NCI-H82 treated with DMSO at 0.1 percent for 48 hours (cell line): ENCODE measurements around the gene ASIC3.

Experiments
- DNase-seq: peaks from one replicate; lab custom pipeline; 2025; ENCODE audit not compliant: unreplicated experiment; lab: John Stamatoyannopoulos, UW

ASIC3 gene

GRCh38 chr7:151085329-151085690 is 37.0 kb downstream of the ASIC3 start:
- DNase-seq = no peak

GRCh38 chr7:151085691-151086620 is 37.6 kb downstream of the ASIC3 start, which contains the start of gene AGAP3:
TSS of gene AGAP3 (plus strand) at chr7:151086475. CDS start at chr7:151086742, 267 bp downstream.
- peak; percentile 75 for DNase-seq

GRCh38 chr7:151086802-151087244 is 38.5 kb downstream of the ASIC3 start:
- DNase-seq = no peak

GRCh38 chr7:151087245-151088018 is 39.1 kb downstream of the ASIC3 start:
- no peak for DNase-seq

- DNase-seq = no peak
These were observed 39.9 kb downstream of the ASIC3 start for GRCh38 chr7:151088019-151088855.

GRCh38 chr7:151088856-151089699 is 40.7 kb downstream of the ASIC3 start:
- DNase-seq = no peak

DNA sequence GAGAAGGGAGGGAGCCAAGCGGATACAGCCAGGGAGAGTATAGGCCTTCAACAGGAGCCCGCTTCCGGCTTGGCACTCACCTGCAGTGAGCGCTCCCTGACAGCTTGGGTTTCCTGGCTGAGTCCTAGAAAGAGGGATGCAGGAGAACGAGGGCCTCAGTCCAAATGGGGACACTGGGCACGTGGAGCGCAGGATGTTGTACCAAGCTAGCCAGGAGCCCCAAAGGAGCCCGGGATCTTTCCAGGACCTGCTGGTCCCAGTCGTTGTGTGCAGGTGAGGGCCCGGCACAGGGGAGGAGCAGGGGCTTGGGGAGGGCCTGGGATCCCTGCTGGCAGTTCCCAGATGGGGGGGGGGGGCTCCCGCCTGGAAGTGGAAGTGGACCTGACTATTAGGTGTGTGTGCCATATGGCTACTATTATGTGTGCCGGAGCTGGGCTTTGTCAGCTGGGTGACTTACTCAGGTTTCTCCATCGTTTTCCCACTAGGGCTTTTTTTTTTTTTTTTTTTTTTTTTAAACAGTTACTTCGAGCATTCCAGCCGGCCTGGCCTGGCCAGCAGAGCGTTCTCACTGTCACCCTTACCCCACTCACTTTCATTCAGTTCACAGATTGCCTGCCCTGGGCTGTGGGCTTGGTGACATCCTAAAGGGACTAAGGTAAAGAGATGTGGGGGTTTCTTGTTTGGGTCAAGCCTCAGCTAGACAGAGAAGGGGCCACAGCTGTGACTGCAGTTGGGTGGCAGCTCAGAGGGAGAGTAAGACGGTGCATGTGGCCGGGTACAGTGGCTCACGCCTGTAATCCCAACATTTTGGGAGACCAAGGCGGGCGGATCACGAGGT is 41.8 kb downstream of the ASIC3 start:
- DNase-seq = no peak

- DNase-seq = no peak
These were observed 42.7 kb downstream of the ASIC3 start for GRCh38 chr7:151091003-151091402.

DNA sequence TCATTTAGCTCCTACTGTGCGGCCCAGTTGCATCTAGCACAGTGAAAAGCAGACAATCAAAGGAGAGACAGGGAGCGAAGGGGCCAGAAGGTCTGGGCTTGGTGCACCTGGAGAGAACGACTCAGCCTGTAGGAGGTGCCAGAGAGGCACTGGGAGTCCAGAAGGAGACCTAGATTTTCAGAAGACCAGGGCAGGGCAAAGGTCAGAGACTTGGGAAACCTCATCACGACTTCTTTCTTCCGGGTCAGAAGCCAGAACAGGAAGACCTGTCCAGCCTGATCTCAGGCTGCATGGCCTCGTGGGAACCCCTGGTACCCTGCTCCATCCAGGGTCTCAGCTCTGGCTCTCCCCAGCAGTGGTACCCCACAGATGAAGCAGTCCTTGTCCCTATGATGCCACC is 43.1 kb downstream of the ASIC3 start:
- DNase-seq = no peak

- DNase-seq = no peak
These were observed 43.7 kb downstream of the ASIC3 start for GRCh38 chr7:151091988-151092387.

GRCh38 chr7:151093748-151094147 is 45.4 kb downstream of the ASIC3 start:
- no peak for DNase-seq

DNA sequence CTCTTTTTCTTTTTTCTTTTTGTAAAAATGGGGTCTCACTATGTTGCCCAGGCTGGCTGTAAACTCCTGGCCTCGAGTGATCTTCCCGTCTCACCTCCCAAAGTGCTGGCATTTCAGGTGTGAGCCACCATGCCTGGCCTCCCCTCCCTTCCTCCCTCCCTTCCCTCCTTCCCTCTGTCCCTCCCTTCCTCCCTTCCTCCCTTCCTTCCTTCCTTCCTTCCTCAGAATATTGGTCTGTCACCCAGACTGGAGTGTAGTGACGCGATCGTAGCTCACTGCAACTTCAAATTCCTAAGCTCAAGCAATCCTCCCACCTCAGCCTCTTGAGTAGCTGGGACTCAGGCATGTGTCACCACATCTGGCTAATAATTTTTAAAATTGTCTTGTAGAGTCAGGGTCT is 46.3 kb downstream of the ASIC3 start:
- no peak for DNase-seq

DNA sequence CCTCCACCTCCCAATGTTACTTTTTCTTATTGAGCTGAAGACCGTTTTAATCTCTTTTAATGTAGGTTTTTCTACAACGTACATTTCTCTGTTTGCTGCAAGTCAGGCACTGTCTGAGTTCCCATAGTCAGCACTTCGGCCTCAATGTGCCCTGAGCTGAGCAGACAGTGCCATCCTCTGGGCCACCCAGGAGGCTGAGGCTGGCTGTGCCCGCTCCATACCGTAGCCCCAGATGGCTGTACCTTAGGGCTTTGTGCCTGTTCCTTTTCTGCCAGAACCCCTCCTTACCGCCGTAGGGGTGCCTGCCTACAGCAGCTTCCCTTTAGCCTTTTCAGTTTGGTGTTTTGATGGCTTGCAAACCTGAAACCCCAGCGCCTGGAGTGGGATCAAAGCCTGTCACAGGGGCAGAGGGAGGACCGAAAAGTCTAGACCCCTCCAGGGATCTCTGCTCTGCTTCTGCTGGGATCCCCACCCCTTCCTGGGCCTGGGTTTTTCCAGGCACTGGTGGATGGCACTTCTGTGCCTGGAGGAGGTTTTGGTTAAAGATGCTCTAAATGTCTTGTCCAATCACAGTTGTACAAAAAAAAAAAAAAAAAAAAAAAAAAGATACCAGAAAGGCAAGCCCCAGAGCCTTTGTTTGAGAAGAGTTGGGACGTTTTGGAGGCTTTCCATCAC is 46.9 kb downstream of the ASIC3 start:
- no peak for DNase-seq

DNA sequence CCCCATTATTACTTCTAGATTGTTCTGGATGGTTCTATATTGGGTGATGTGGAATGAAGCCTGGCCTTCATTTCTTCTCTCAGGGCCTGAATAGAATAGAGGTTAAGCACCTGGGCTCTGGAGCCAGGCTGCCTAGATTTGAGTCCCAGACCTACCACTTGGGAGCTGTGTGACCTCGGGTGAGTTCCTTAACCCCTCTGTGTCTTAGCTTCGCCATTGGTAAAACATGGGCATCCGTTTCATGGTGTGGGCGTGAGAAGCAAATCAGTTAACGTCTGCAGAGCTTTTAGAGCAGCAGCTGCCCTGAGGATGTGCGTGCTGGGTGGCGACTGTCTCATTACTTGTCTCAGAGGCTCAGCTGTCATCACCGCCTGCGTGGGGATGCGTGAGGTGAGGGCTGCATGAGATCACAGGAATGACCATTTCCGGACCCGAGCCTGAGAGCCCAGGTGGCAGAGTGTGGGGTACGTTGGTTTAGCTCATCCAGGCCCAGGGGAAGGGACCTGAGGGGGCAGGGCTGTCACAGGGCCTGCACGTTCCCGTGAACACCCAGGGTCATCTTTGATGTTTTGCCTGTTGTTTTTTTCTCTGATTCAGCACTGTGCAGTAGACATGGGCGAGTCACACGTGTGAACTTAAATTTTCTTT is 47.6 kb downstream of the ASIC3 start:
- no peak for DNase-seq

GRCh38 chr7:151099486-151100211 is 51.3 kb downstream of the ASIC3 start:
- DNase-seq = no peak

- DNase-seq = no peak
These were observed 52.6 kb downstream of the ASIC3 start for GRCh38 chr7:151100921-151101320.

GRCh38 chr7:151101621-151102396 is 53.5 kb downstream of the ASIC3 start:
- no peak for DNase-seq
